Fibroblast of villous mesenchyme (primary cell): ENCODE results near the gene ACO2. TPM values are rescaled to one million over a fixed set of nuclear protein-coding genes. Genes with fewer than 3 reads are reported as not detected.
"Not testable (repeated sequence)": the region's sequence is repeated elsewhere in the genome, so short reads cannot be mapped to it uniquely, and the experiment has no call there.

Source experiments
- DNase-seq: peaks from one replicate; pipeline ENCODE4 v3.0.0-alpha.2; 2010; ENCODE audit warnings: low read depth
- H3K4me3 ChIP-seq: 2 replicates; pipeline ENCODE4 v1.5.1; 2011; ENCODE audit warnings: low read depth, mild to moderate bottlenecking, low read length
- total RNA-seq: library from RNA; depleted of rRNA; stranded (reverse); fragments of >200 nt; gene quantifications from 2 replicates; pipeline ENCODE4 v1.2.3, GENCODE V29; 2012
- TF ChIP-seq, protein P1 (sequence below): IDR thresholded peaks from 2 replicates; pipeline ENCODE4 v1.5.1; 2012; ENCODE audit warnings: low read depth, mild to moderate bottlenecking, low read length; ENCODE audit not compliant: insufficient read depth

The ACO2 gene
- total RNA-seq, 1 donor, result 69.1 TPM

DNA sequence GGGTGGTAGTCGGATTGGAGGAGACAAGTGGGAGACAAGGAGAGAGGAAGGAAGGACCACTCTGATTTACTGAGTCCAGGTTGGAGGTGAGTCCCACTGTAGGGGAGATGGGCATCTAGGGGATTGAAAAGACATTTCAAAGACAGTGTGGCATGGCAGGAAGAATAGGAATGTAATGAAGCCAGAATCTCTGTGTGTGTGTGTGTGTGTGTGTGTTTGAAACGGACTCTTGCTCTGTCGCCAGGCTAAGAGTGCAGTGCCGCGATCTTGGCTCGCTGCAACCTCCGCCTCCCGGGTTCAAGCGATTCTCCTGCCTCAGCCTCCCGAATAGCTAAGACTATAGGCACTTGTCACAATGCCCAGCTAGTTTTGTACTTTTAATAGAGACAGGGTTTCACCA lies 87.6 kb downstream of the ACO2 start:
- H3K4me3 ChIP-seq, result no peak overlapping the region
- DNase-seq, result no peak
- TF ChIP-seq, protein P1, sequence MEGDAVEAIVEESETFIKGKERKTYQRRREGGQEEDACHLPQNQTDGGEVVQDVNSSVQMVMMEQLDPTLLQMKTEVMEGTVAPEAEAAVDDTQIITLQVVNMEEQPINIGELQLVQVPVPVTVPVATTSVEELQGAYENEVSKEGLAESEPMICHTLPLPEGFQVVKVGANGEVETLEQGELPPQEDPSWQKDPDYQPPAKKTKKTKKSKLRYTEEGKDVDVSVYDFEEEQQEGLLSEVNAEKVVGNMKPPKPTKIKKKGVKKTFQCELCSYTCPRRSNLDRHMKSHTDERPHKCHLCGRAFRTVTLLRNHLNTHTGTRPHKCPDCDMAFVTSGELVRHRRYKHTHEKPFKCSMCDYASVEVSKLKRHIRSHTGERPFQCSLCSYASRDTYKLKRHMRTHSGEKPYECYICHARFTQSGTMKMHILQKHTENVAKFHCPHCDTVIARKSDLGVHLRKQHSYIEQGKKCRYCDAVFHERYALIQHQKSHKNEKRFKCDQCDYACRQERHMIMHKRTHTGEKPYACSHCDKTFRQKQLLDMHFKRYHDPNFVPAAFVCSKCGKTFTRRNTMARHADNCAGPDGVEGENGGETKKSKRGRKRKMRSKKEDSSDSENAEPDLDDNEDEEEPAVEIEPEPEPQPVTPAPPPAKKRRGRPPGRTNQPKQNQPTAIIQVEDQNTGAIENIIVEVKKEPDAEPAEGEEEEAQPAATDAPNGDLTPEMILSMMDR, result no peak

DNA sequence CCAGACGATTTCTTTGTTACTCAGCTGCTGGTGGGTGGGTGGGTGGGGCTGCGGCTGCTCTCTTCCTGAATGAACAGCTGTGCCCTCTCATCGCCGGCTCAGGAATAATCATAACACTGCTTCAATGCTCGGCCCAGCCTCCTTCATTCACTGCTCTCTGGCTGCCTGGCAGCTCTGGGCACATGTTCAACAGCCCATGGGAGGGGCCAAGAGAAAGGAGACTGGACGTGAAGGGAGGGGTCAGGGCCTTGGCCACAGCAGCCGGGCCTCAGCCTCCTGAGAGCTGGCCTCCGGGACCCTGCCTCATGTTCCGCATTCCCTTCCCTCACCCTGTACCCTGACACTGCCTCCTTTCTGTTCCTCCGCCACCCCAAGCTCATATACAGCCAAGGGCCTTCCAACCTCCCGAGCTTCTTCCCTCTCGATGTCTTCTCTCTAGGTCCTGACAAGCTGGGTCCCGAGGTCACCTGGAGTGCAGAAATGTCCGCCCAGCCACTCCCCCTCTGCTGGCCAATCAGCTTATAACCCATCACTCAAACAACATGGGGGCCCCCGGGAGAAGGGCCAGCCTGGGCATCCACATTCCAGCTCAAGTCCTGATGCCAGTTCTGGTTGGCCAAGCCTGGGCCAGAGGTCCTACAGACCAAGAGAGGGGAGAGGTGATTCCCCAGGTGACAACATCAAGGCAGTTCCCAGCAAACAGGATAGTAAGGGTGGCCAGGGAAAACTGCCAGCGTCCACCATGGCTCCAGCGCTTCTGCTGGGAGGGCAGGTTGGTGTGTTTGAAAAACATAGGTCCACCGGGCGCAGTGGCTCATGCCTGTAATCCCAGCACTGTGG lies 88.7 kb downstream of the ACO2 start:
- DNase-seq, result peak; percentile 93
- TF ChIP-seq, protein P1, result no peak
- peak overlapping the region; percentile 23 for H3K4me3 ChIP-seq

GRCh38 chr22:41558241-41558630 lies 89.3 kb downstream of the ACO2 start:
- not testable (repeated sequence) for DNase-seq, H3K4me3 ChIP-seq

DNA sequence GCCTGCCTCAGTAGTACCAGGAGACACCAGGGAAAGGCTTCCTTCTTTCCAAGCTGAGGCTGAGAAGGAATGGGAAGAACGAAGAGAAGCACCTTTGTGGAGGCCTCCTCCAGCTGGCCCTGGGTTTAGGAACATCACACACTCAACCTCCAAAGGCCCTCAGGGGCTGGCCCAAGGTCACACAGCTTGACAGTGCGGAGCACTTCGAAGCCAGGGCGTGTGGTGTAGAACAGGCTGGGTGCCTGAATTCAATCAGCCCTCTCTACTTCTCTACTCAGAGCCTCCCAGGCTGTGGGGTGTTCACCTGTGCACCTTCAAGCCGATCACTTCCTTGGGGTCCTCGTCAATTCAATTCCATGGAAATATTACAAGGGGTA lies 91.2 kb downstream of the ACO2 start:
- H3K4me3 ChIP-seq, result no peak overlapping the region
- TF ChIP-seq, protein P1, result no peak
- DNase-seq, result no peak

- TF ChIP-seq, protein P1, result no peak
- peak overlapping the region; percentile 57 for H3K4me3 ChIP-seq
Observed at GRCh38 chr22:41561335-41561734, 92.4 kb downstream of the ACO2 start.

DNA sequence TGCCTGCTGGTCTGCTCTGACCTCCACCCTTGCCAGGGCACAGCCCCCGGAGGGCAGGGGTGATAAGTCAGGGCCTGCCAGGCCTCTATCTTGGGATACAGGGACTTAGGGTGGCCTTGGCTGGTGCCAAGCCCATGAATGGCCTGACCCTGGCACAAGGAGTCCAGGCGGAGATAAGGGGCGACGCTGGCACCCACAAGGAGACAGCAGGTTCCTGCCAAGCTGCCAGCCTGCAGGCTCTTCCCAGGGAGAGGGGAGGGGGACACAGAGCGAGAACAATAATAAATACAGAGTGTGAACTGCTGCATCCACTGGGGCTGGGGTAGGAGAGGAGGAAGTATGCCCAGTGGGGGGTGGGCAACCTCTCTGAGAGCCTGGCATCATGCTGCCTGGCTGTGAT lies 92.9 kb downstream of the ACO2 start:
- TF ChIP-seq, protein P1, result no peak
- peak overlapping the region; percentile 57 for H3K4me3 ChIP-seq
- DNase-seq, result no peak

More at GRCh38 chr22:41561335-41561734, 92.4 kb downstream of the ACO2 start:
- no peak for DNase-seq

DNA sequence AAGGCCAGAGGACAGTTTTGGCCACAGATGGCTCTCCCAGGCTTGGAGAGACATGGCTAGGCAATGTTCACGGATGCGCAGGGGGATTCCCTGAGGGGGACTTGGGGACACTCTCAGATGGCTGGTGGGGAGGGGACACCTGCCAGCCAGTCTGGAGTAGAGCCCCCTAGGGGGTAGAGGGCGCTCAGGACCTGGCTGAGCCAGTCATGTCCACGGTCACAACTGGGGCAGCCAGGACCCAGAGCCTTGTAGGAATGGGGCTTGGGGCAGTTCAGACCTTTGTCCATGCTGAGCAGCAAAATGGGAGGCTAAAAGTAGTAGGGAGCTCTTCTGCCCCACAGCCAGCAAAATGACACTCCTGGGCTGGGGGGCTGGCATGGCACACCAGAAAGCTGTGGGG lies 93.5 kb downstream of the ACO2 start:
- H3K4me3 ChIP-seq, result no peak overlapping the region
- no peak for DNase-seq
- TF ChIP-seq, protein P1, result no peak
